GM10248 (cell line): ENCODE measurements around the gene PEPD.

Experiments
- CTCF ChIA-PET: fragments of 300-600 bp; sonication (Branson Sonifier 250); formaldehyde crosslinking; extraction: SDS; loops from one replicate; lab custom pipeline; 2021; ENCODE audit warnings: antibody characterized with exemption; lab: Yijun Ruan, JAX
- POLR2A ChIA-PET: fragments of 350-650 bp; sonication (Branson Sonifier 250); formaldehyde crosslinking; extraction: SDS; loops from one replicate; lab custom pipeline; 2020; ENCODE audit warnings: antibody characterized with exemption; lab: Yijun Ruan, JAX
- DNase-seq: peaks from one replicate; pipeline ENCODE4 v3.0.0; 2012; ENCODE audit errors: extremely low spot score
- CTCF ChIP-seq: IDR thresholded peaks from 2 replicates; pipeline ENCODE4 v1.5.1; 2012; ENCODE audit warnings: mild to moderate bottlenecking, low read depth; ENCODE audit errors: extremely low read depth, missing control alignments, control extremely low read depth

The PEPD gene

GRCh38 chr19:33436360-33437345 is 84.9 kb downstream of the PEPD start:
- ChIA-PET CTCF (no interaction called here), POLR2A (no interaction called here)

GRCh38 chr19:33435706-33436359 is 85.8 kb downstream of the PEPD start:
- POLR2A ChIA-PET, result no interaction called here
- CTCF ChIA-PET, result interaction anchor here (4.2 kb wide), 1 partner anchor 335 kb away, joined by 40 read pairs; no protein-coding TSS in a partner anchor
- no peak for TF ChIP-seq CTCF
- no peak for DNase-seq

More at GRCh38 chr19:33436360-33437345, 84.9 kb downstream of the PEPD start:
- no peak for TF ChIP-seq CTCF
- DNase-seq, result no peak

- CTCF ChIA-PET, result interaction anchor here (4.2 kb wide), 1 partner anchor 336 kb away, joined by 40 read pairs; no protein-coding TSS in a partner anchor
- TF ChIP-seq CTCF, result no peak
- no peak for DNase-seq
- POLR2A ChIA-PET, result no interaction called here
Measured at GRCh38 chr19:33434886-33435705, 86.5 kb downstream of the PEPD start.

- ChIA-PET CTCF (interaction anchor here (2.7 to 4.2 kb wide), 2 partner anchors 334 to 337 kb away, joined by 8 to 40 read pairs; no protein-coding TSS in a partner anchor), POLR2A (no interaction called here)
- TF ChIP-seq CTCF, result no peak
- DNase-seq, result no peak
Measured at GRCh38 chr19:33434069-33434885, 87.3 kb downstream of the PEPD start.

- ChIA-PET CTCF (interaction anchor here (1.0 to 5.4 kb wide), 6 partner anchors 13 to 345 kb away, joined by 3 to 58 read pairs (median 8); no protein-coding TSS in a partner anchor), POLR2A (no interaction called here)
- TF ChIP-seq CTCF, result no peak
- DNase-seq, result no peak
Measured at GRCh38 chr19:33432446-33433170, 89.0 kb downstream of the PEPD start.
